Prostate gland (tissue), 2 donors: ENCODE results near the gene ULK3.

Experiments used
- POLR2A ChIP-seq: fragments of 450-650 bp; IDR thresholded peaks from one replicate; pipeline ENCODE4 v1.6.1; 2016; ENCODE audit warnings: antibody characterized with exemption, mild to moderate bottlenecking
- POLR2AphosphoS5 ChIP-seq: sonication (generic); formaldehyde crosslinking; IDR thresholded peaks from one replicate; pipeline ENCODE4 v1.6.1; 2017; ENCODE audit warnings: antibody characterized with exemption
- TF ChIP-seq, protein P1 (sequence below), 4 experiments: fragments of 200-600 bp in 2 of 4; fragments of 450-650 bp in 2 of 4; sonication (generic) in 2 of 4; IDR thresholded peaks; 1 replicate in 3 of 4; 2 replicates in 1 of 4; pipeline ENCODE4 v1.5.1; 2016 to 2019; ENCODE audit warnings: antibody characterized with exemption in 4 of 4, mild to moderate bottlenecking in 2 of 4, moderate library complexity in 2 of 4

GRCh38 chr15:74804935-74805334 is 38.0 kb downstream of the ULK3 start:
- TF ChIP-seq, protein P1, sequence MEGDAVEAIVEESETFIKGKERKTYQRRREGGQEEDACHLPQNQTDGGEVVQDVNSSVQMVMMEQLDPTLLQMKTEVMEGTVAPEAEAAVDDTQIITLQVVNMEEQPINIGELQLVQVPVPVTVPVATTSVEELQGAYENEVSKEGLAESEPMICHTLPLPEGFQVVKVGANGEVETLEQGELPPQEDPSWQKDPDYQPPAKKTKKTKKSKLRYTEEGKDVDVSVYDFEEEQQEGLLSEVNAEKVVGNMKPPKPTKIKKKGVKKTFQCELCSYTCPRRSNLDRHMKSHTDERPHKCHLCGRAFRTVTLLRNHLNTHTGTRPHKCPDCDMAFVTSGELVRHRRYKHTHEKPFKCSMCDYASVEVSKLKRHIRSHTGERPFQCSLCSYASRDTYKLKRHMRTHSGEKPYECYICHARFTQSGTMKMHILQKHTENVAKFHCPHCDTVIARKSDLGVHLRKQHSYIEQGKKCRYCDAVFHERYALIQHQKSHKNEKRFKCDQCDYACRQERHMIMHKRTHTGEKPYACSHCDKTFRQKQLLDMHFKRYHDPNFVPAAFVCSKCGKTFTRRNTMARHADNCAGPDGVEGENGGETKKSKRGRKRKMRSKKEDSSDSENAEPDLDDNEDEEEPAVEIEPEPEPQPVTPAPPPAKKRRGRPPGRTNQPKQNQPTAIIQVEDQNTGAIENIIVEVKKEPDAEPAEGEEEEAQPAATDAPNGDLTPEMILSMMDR (IDR thresholded peaks at IDR 0.05), result no peak
- TF ChIP-seq POLR2A (no peak), POLR2AphosphoS5 (no peak)
